PC-9 (cell line): ENCODE measurements around the gene ZSCAN23.

ENCODE experiments used
- EZH2 ChIP-seq: fragments of 200-600 bp; sonication (generic); IDR thresholded peaks from 2 replicates; pipeline ENCODE4 v1.8.0; 2017; ENCODE audit warnings: antibody characterized with exemption, low read depth
- TF ChIP-seq, protein P1 (sequence below): fragments of 200-600 bp; sonication (generic); conservative IDR thresholded peaks from 2 replicates; pipeline ENCODE4 v1.6.1; 2017; ENCODE audit warnings: mixed run types, antibody characterized with exemption, mild to moderate bottlenecking, moderate library complexity

DNA sequence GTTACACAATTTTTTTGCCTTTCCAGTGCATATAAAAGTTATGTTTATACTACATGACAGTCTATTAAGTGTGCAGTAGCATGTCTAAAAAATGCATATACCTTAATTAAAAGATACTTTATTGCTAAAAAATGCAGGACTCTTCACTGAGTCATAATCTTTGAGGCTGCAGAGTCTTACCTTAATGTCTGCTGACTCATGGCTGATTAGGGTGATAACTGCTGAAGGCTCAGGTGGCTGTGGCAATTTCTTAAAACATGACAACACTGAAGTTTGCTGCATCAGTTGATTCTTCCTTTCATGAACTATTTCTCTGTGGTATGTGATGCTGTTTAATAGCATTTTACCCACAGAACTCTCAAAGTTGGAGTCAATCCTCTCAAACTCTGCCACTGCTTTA, 19.1 kb downstream of the ZSCAN23 start:
- TF ChIP-seq, protein P1, sequence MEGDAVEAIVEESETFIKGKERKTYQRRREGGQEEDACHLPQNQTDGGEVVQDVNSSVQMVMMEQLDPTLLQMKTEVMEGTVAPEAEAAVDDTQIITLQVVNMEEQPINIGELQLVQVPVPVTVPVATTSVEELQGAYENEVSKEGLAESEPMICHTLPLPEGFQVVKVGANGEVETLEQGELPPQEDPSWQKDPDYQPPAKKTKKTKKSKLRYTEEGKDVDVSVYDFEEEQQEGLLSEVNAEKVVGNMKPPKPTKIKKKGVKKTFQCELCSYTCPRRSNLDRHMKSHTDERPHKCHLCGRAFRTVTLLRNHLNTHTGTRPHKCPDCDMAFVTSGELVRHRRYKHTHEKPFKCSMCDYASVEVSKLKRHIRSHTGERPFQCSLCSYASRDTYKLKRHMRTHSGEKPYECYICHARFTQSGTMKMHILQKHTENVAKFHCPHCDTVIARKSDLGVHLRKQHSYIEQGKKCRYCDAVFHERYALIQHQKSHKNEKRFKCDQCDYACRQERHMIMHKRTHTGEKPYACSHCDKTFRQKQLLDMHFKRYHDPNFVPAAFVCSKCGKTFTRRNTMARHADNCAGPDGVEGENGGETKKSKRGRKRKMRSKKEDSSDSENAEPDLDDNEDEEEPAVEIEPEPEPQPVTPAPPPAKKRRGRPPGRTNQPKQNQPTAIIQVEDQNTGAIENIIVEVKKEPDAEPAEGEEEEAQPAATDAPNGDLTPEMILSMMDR: no peak
- no peak for TF ChIP-seq EZH2
